Activated CD8-positive, alpha-beta memory T cell treated with anti-CD3 and anti-CD28 coated beads, Interleukin-2, amount 50 U/mL, for 1 hour (primary cell): ENCODE measurements around the gene DEDD2.

Experiments used
- DNase-seq: peaks from one replicate; pipeline ENCODE4 v3.0.0-alpha.2; 2020; ENCODE audit errors: extremely low read depth

DEDD2 gene

DNA sequence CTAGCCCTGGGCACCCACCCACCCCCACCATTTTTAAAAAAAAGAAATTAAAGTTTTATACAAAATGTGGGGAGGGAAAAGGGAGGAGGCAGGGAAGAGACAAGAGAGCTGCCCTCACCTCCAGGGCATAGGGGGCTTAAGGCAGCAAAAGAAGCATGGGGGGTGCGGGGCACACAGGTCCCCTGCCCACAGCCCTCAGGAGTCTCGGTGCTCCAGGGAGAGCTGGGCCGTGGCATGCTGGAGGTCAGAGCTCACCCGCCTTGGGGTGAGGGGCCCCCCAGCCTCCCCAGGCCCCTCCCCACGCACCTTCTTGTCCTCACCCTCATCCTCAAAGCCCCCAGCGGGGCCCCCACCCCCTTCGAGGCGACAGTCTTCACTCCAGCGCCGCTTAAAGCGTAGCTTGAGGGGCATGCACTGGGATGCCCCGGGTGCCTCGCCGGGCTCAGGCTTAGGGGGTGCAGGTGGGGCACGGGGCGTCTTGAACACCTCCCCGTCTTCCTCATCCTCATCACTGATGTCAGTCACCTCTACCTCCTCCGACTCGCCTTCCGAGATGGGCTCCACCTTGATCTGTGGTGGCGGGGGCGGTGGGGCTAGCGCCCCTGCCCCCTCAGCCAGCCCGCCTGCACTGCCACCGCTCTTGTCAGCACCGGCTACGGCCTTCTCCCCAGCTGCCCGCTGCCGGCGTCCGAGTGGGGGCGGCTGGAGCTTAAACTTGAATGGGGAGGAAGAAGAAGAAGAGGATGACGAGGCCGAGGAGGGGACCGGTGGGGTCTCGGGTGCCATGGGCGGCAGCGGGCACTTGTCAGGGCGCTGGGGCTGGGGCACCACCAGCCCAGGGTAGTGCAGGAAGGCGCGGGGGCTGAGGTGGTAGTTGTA lies 31.0 kb upstream of the DEDD2 start:
- DNase-seq: no peak

DNA sequence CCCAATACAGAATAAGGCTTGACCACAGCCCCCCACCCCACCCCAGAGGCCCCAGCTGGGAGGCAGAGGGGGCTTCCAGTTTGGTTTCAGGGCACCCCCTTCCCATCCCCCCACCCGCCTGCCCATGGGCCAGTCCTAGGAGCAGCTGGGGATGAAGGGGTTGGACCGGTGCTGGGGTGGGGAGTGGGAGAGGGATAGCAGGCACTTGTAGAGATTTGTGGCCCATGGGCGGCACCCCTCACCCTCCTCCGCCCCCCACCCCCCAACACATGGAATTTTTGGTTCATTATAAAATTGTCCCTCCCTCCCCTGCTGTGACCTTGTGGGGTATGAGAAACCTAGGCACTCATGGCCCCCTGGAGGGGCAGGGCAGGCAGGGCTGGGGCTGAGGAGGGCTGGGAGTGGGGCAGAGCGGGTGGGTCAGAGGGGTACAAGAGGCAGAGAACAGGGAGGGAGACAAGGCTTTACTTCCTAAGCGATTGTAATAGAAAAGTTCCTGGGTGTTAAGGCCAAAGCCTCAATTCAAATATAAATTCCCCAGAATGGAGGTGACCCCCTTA lies 30.2 kb upstream of the DEDD2 start:
- DNase-seq: no peak

DNA sequence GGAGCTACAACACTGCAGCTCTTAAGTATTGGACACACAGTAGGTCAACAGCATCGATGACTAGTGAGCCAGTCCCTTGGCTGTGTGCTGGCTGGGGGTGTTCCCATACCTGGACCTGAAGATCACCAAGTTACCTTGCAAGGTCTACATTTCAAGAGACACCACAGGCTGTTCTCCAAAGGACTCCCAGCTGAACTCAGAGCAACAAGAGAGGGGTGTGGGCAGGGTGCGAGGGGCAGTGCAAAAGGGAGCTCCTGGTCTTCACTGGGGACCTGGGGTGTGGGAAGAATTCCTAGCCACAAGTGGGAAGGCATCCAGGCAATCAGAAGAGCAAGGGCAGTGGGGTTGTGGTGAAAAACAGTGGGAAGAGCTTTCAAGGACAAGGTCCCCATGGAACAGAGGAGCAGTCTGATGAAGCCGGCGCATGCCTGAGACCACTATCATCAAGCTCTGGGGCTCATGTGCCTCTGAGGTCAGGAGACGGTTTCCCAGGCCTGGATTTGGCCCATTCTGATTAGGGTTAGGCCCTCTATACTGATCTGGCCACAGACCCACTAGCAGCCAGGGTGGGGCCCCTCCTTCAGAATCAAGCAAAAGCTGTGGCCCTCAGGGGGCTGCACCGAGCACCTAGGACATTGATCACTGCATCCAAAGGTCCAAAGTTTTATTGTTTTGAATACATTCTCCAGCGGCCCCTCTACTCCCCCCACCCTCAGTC lies 29.6 kb upstream of the DEDD2 start:
- DNase-seq: no peak

DNA sequence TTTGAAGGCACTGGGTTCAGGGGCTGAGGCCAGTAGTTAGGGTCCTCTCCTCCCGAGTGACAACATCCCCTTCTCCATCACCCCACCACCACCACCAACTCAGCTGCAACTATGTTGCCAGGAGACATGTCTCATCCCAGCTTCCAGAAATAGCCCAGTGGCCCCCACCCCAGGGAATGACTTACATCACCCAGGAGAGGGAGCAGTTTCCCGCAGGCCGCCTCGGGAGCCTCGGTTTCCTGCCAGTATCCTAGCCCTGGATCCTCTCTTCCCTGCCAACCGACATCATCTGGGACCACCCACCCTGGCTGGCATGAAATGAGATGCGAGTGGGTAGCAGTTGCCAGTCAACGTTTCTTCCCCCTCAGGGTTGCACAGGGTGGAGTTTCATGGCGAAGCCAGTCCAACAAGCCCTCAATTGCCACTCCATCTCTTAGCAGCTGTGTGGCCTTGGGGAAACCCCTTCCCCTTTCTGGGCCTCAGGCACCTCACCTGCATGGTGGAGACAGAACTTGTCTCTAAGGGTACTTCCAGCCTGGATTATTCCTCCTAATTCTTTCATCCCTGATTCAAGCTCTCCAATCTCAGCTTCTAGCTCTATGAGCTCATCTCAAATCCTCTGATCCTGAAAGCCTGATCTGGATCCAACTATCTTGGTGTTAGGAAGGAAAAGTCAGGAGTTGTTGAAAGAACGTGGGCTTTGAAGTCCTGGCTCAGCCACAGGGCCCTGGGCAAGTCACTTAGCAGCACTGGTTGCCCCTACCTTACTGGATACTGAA lies 28.9 kb upstream of the DEDD2 start:
- no peak for DNase-seq

DNA sequence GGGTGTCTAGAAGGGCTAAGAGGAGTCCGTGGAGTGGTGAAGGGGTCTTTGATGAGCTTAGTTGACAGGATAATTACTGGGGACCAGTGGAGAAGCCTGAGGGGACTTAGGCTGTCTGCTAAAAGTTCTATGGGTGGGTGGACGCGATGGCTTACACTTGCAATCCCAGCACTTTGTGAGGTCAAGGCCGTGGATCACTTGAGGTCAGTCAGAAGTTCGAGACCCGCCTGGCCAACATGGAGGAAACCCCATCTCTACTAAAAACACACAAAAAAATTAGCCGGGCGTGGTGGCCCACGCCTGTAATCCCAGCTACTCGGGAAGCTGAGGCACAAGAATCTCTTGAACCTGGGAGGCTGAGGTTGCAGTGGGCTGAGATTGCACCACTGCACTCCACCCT lies 27.8 kb upstream of the DEDD2 start:
- no peak for DNase-seq

DNA sequence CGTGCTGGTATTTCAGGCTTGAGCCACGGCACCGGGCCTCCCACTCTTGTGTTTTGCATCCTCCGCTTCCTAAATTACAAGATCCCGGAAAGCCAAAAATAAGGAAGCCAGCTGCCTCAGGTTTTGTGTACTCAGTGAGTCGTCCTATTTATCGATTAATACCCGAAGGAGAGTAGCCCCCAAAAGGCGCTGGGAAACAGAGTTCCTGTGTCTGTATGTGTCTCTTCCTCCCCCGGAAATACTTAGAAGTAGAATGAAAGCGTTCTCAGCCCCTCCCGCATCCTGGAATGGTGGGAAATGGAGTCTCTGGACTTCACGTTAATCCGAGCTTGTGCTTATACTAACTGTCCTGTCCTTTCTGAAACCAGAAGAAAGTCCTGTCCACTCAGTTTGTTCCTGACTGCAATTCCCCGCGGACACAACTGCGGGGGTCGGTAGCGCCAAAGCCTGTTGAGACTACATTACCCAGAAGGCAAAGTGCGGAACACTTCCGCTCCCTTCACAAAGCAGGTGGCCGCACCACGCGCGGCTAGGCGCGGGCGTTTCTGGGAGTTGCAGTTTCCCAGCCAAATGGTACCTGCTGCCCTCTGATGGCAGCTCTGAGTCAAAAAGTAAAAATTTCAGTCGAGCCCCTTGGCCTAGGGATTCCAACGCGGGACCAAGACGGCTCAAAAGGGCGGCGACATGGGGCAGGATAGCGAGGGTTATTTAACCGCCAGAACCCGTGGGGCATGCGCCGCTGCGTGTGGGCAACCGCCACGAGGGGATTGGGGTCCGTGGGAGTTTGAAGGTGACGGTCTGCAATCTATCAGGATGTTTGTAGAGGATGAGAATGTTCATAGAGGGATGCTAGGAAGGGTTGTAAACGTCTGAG lies 27.1 kb upstream of the DEDD2 start:
- DNase-seq: peak; percentile 61

DNA sequence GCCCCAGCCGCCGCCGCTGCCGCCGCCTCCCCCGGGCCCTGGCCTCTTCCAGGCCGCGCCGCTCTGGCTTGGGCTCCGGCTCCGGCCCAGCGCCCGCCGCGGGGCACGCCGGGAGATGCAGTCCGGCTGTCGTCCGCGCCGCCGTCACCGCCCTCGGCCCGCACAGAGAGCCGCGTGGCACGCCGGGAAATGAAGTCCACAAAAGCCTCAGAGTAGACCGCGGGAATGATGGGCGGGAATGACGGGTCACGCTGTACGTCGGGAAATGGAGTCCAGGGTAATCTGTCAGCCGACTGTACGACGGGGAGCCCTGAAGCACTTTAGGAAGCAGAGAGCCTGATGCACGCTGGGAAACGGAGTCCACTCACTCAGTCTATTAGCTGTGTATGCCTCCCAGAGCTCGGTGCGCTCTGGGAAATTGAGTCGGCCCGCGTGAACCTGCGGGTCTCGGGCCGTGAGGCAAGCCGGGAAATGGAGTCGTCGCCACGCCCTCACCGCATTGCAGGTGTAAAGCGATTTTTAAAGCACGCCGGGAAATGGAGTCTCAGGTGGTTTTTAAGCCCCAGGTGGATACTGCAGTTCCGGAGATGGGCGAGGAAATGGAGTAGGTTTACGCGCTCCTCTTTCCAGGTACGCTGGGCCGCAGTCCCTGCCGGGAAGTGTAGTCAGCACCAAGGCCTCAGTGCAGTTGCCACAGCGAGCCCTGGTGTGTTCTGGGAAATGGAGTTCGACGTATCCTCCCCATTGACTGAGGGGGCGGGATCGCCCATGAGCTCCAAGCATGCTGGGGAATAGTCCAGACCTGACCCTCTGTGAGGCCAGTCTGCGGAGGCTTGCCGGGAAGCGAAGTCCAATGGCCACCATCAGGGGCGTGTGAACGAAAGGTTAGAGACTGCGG lies 25.3 kb upstream of the DEDD2 start, which contains the start of gene GSK3A:
GSK3A (minus strand) TSS at position 91 of the 898 bp plus-strand sequence. CDS start 137 bp downstream, outside the sequence.
- peak; percentile 92 for DNase-seq

DNA sequence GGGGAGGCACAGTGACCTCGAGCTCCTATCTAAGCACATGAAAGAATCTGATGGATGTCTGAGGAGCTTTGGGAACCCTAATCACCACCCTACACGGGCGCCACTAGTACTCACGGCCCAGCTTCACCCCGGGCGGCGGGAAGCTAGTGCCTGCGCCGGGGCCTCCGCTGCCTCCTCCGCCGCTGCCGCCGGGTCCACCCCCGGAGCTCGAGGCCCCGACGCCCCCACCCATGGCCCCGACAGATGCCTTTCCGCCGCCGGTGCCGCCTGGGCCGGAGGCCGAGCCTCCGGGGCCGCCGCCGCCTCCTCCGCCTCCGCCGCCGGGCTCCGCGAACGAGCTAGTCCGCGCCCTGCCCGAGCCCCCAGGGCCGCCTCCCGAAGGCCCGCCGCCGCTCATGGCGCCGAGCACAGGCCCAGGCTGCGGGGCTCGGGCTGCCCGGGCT lies 24.6 kb upstream of the DEDD2 start:
- DNase-seq: no peak

DNA sequence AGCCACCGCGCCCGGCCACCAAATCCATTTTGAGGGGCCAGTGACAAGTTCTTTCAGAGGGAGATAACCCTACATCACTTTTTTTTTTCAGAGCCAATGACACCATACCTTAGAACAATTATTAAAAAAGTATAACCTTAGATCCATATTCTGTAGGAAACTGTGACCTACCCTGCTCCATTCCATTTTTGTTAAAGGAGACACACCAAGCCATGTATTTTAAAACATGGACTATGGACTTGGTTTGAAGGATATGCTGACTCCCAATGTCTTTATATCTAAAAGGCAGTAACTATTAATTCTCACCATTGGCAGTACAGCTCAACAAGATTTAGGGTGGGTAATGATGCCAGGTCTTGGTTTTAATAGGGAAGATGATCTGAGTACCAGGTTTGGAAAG lies 23.8 kb upstream of the DEDD2 start:
- DNase-seq: no peak

DNA sequence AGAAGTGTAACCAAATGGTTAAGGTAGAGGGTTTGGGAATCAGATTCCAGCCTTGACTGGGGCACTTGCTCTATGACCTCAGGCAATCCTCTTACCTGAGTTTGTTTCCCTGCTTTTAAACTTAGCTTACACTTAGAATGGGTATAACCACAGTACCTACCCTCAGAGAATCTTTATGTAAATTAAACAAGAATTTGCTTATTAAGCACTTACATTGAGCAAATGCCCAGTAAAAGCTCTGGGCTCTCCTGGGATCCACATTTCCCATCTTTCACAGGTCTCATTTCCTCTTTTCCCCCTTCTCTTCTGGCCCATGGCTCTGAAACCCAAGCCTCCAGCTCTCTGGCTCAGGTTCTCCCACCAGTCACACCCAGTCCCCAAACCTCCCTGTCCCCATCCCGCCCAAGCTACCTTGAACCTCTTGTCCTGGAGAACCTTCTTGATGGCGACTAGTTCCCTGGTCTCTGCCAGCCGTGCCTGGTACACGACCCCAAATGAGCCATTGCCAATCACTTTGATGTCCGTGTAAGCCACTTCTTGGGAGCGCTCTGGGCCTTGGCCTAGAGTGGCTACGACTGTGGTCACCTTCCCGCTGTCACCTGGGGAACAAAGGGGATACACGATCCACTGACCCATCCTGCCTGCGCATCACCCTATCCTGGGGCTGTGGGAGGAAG lies 22.2 kb upstream of the DEDD2 start:
- no peak for DNase-seq

DNA sequence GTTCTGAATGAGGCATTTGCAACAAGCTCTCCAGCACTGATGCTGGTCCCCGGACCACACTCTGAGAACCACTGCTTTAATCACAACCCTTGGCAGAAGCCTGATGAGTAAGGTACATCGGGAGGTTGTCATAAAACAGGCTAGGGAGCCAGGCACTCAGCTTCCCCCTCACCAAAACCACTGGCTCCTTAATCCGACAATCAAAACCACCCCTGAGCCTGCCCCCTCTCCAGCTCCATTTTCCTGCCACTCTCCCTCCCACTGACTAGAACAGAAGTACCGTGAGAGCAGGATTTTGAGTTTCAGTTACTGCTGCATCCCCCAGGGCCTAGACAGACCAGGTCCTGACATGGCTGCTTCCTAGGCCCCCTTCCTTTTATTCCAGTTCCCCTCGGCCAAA lies 17.7 kb upstream of the DEDD2 start:
- DNase-seq: no peak

DNA sequence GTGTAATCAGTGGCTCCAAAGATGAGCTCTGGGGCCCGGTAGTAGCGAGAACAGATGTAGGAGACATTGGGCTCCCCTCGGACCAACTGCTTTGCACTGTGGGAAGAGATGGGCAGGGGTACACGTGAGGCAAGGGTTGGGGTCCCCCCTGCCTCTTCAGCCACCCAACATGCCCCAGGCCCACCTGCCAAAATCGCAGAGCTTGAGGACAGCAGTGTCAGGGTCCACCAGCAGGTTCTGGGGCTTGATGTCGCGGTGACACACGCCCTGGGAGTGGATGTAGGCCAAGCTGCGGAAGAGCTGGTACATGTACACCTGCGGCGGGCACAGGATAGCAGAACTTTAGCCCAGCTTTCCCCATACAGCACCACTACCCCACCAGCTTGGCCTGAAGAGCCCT lies 16.9 kb upstream of the DEDD2 start:
- DNase-seq: no peak

DNA sequence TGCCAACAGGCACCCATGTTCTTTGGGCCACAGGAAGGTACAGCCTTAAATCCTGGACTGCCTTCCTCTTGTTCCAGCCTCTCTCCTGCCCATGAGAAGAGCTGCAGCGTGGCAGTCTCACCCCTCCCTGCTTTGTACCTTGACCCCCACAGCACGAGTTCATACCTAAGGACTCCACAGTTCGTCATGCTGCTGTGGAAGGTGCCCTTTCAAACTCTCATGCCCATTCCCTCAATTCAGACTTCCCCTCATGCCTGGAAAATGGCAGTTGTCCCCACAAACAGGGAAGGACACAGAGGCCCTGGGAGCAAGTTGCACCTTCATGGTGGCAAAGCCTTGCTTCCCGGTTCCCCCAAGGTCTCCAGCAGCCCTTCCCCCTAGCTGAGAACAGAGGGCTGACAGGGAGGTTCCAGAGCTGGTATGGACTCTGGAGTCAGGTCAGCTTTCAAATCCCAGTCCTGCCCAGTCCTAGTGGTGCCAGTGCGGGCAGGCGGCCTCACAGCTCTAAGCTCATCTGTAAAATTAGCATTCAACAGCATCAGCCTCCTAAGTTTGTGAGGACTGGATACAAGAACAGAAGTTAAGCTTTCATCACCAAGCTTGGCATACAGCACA lies 16.3 kb upstream of the DEDD2 start:
- DNase-seq: no peak

DNA sequence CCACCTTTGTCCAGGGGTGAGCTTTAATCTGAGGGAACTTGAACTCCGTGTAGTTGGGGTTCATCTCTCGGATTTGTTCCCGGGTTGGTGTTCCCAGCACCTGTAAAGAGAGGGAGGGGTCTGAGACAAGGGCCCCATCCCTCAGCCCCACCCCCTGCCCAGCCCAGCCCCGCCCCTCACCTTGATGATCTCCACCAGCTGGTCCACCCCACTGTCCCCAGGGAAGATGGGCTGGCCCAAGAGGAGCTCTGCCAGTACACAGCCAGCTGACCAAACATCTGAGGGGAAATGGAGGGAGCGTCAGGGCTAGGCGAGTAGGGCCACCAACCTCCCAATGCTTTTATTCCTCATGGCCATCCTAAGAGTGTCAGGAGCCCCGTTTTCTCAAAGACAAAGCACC lies 15.6 kb upstream of the DEDD2 start:
- DNase-seq: no peak

DNA sequence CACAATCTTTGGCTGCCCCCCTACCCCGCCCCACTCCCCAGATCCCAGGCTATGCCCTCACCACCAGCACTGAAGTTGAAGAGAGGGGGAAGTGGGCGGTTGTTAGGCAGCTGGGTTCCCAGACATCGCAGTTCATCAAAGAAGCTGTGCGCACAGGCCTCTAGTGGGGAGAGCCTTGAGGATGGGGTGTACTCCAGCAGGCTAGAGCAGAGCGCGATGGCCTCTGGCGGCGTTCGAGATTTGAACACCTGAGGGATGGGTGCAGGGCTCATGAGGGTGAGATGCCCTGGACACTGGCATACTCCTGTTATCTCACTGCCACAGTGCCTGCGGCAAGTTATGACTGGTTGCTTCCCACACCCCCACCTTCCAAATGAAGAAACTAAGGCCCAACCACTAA lies 15.0 kb upstream of the DEDD2 start:
- DNase-seq: no peak

DNA sequence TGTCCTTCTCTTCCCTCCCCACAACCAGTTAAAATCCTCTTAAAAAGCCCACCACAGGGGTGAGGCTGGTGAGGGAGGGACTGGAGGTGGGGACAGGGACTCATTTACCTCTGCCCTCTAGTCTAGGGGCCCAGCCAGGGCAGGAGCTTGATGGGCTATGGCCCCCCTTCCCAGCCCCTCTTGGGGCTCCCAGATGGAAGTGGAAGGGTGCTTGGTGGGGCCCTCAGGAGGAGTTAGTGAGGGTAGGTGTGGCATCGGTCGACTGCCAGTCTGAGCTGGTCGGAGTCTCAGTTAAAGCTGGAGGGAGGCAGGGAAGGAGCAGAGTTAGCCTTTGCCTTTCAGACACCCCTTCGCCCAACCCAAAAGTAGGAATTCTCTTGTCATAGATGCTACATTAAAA lies 13.1 kb upstream of the DEDD2 start:
- DNase-seq: no peak

DNA sequence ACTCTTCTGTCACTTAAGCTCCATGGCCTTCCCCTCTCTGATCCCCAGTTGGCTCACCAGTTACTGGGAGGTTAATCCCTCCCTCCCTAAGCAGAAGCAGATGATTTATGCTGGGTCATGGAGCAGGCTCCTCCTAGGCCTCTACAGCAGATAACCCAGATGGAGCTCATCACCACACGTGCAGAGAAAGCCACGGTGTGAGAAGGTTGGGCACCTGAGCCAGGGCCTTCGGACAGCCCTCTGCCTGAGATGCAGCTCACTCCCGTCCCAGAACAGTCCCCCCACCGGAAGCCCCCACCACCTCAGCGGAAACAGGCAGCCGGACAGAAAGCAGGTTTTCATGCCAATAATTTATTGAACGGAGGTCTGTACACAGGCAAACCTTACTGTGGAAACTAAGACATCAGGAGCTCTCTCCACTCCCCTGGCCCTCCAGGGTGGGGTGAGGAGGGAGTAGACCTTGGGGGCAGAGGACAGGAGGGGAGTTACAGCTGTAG lies 12.4 kb upstream of the DEDD2 start:
- no peak for DNase-seq

DNA sequence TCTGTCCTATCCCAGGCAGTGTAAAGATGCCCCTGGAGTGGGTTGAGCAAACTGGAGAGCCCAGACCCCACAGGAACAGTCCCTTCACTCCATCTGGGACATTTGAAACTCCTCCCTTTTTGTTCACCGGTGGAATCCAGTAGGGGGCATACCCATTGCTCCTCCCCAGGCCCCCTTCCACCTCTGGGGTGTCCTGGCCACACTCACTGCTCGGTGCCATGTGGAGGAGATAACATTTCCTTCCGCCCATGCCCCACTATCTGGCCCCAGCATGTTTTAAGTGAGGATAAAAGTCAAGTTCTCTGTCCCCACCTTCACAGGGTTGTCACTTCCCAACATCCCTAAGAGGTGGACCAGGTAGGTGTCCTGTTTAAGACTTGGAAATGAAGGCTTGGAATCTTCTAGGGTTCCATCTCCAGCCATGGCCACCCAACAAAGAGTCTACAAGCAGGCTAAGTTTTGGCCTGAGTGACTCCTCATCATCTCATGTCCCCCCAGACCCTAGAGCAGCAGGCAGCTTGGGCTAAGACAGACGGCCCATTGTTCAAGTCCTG lies 11.9 kb upstream of the DEDD2 start:
- no peak for DNase-seq
